HCT116 (cell line): ENCODE data around the gene ADAMTSL2. TPM values are rescaled to one million over a fixed set of nuclear protein-coding genes. Genes with fewer than 3 reads are reported as not detected.

ENCODE experiments used
- ATAC-seq: fragments of 200-7000 bp; cut with Tn5 transposase; 2 replicates; pipeline ENCODE4 v1.9.1; 2020; ENCODE audit warnings: mild to moderate bottlenecking, moderate library complexity
- BruUV-seq: library from RNA; stranded (reverse); fragments of 400-500 nt; replicated peaks from 2 replicates; lab custom pipeline; 2021; lab: Mats Ljungman, UMichigan
- CTCF ChIA-PET: fragments of 300-600 bp; sonication (Branson Sonifier 250); formaldehyde crosslinking; loops from one replicate; lab custom pipeline; 2021; ENCODE audit warnings: antibody characterized with exemption; lab: Charles Lee
- POLR2A ChIA-PET: fragments of 300-600, 350-600 bp; sonication (Branson Sonifier 250); formaldehyde crosslinking; loops from one replicate; lab custom pipeline; 2021; ENCODE audit warnings: antibody characterized with exemption; lab: Charles Lee
- RAD21 ChIA-PET, 2 experiments: fragments of 300-600 bp; sonication (Branson Sonifier 250); formaldehyde crosslinking; loops; one replicate each; lab custom pipeline; 2023; ENCODE audit warnings: low total read pairs in 2 of 2; ENCODE audit not compliant: uncharacterized antibody in 2 of 2, unreplicated experiment in 2 of 2, low non-redundant PET in 1 of 2; lab: Charles Lee
- DNase-seq: peaks from one replicate; pipeline ENCODE4 v3.0.0-alpha.2; 2010; ENCODE audit warnings: low read depth, low spot score
- H2AFZ ChIP-seq: fragments of 200-600 bp; shearing (Covaris generic), sonication (generic); 2 replicates; pipeline ENCODE4 v1.6.1; 2017; ENCODE audit warnings: low read depth, mixed run types, mixed read lengths, antibody characterized with exemption, low read length; ENCODE audit not compliant: poor library complexity, severe bottlenecking
- H3K27ac ChIP-seq: 2 replicates; pipeline ENCODE4 v1.5.1; 2012; ENCODE audit warnings: low read depth, low read length
- H3K27me3 ChIP-seq: fragments of 200-600 bp; sonication (generic); 2 replicates; pipeline ENCODE4 v1.6.1; 2016; ENCODE audit warnings: mixed run types, low read length, mixed read lengths; ENCODE audit not compliant: insufficient read depth
- H3K36me3 ChIP-seq, 2 experiments: fragments of 200-500 bp in 1 of 2; fragments of 200-600 bp in 1 of 2; sonication (Bioruptor generic) in 1 of 2; sonication (generic) in 1 of 2; 2 replicates each; pipeline versions ENCODE4 v1.5.1 to v1.6.1; 2014 to 2016; ENCODE audit warnings: low read length in 2 of 2, inconsistent platforms in 1 of 2, mixed read lengths in 1 of 2, mixed run types in 1 of 2; ENCODE audit not compliant: insufficient read depth in 2 of 2, control insufficient read depth in 1 of 2
- H3K4me1 ChIP-seq, 2 experiments: fragments of 200-600 bp in 1 of 2; sonication (generic) in 1 of 2; 2 replicates each; pipeline versions ENCODE4 v1.5.1 to v1.6.1; 2012 to 2017; ENCODE audit warnings: low read length in 2 of 2, inconsistent platforms in 1 of 2, mild to moderate bottlenecking in 1 of 2, mixed read lengths in 1 of 2, mixed run types in 1 of 2, moderate library complexity in 1 of 2; ENCODE audit not compliant: insufficient read depth in 2 of 2, control insufficient read depth in 1 of 2
- H3K4me2 ChIP-seq: fragments of 200-600 bp; sonication (generic); 2 replicates; pipeline ENCODE4 v1.6.1; 2017; ENCODE audit warnings: mixed run types, low read length, mixed read lengths
- H3K4me3 ChIP-seq, 2 experiments: fragments of 200-600 bp in 1 of 2; sonication (generic) in 1 of 2; replicated peaks in 1 of 2; 2 replicates each; pipeline ENCODE4 v1.5.1; 2011 to 2016; ENCODE audit warnings: low read length in 2 of 2, control low read depth in 1 of 2, low read depth in 1 of 2, mild to moderate bottlenecking in 1 of 2, mixed read lengths in 1 of 2, mixed run types in 1 of 2
- H3K79me2 ChIP-seq: fragments of 200-600 bp; sonication (generic); 2 replicates; pipeline ENCODE4 v1.6.1; 2017; ENCODE audit warnings: mild to moderate bottlenecking, mixed run types, low read length, moderate library complexity, mixed read lengths; ENCODE audit not compliant: insufficient read depth
- H3K9ac ChIP-seq: fragments of 200-600 bp; sonication (generic); 2 replicates; pipeline ENCODE4 v1.6.1; 2016; ENCODE audit warnings: low read length, mixed read lengths
- H3K9me2 ChIP-seq: fragments of 200-600 bp; sonication (generic), shearing (Covaris generic); 2 replicates; pipeline ENCODE4 v1.6.1; 2017; ENCODE audit warnings: mixed run types, mild to moderate bottlenecking, moderate library complexity; ENCODE audit not compliant: insufficient read depth
- H3K9me3 ChIP-seq, 2 experiments: fragments of 200-500 bp in 1 of 2; fragments of 200-600 bp in 1 of 2; sonication (Bioruptor generic) in 1 of 2; sonication (generic) in 1 of 2; 2 replicates each; pipeline ENCODE4 v1.6.1; 2014 to 2017; ENCODE audit warnings: low read length in 2 of 2, mixed read lengths in 2 of 2, inconsistent platforms in 1 of 2, low read depth in 1 of 2, mild to moderate bottlenecking in 1 of 2, mixed run types in 1 of 2, moderate library complexity in 1 of 2; ENCODE audit not compliant: control insufficient read depth in 1 of 2, insufficient read depth in 1 of 2
- H4K20me1 ChIP-seq: fragments of 200-600 bp; sonication (generic), shearing (Covaris generic); 2 replicates; pipeline ENCODE4 v1.6.1; 2017; ENCODE audit warnings: mixed run types, mild to moderate bottlenecking, moderate library complexity; ENCODE audit not compliant: insufficient read depth
- CEBPB ChIP-seq: IDR thresholded peaks from 2 replicates; pipeline ENCODE4 v1.6.1; 2012; ENCODE audit warnings: low read depth
- MAX ChIP-seq: IDR thresholded peaks from 2 replicates; pipeline ENCODE4 v1.6.1; 2012
- RAD21 ChIP-seq: IDR thresholded peaks from 2 replicates; pipeline ENCODE4 v1.6.1; 2012; ENCODE audit warnings: low read depth, mild to moderate bottlenecking
- REST ChIP-seq: IDR thresholded peaks from 2 replicates; pipeline ENCODE4 v1.6.1; 2012; ENCODE audit warnings: low read depth
- SRF ChIP-seq: IDR thresholded peaks from 2 replicates; pipeline ENCODE4 v1.6.1; 2012; ENCODE audit warnings: low read depth
- TCF7L2 ChIP-seq: IDR thresholded peaks from 2 replicates; pipeline ENCODE4 v1.7.0; 2011; ENCODE audit warnings: borderline replicate concordance, inconsistent platforms; ENCODE audit not compliant: insufficient read depth, insufficient read length; ENCODE audit errors: extremely low read depth
- YY1 ChIP-seq: IDR thresholded peaks from 2 replicates; pipeline ENCODE4 v1.6.1; 2011; ENCODE audit warnings: low read length, low read depth, moderate library complexity, mild to moderate bottlenecking; ENCODE audit not compliant: insufficient replicate concordance; ENCODE audit errors: extremely low read depth
- ZBTB33 ChIP-seq: IDR thresholded peaks from 2 replicates; pipeline ENCODE4 v1.6.1; 2011; ENCODE audit warnings: mild to moderate bottlenecking, low read length, moderate library complexity; ENCODE audit not compliant: insufficient replicate concordance; ENCODE audit errors: extremely low read depth
- ZFX ChIP-seq: fragments of 450-650 bp; IDR thresholded peaks from 2 replicates; pipeline ENCODE4 v1.6.1; 2017
- intact Hi-C: fragments of 100-400 bp; cut with micrococcal nuclease; formaldehyde crosslinking; loops from 2 replicates; pipeline ENCODE4 v1.10.0; 2022
- total RNA-seq: library from RNA; stranded (reverse); gene quantifications from one replicate; pipeline ENCODE4 v1.2.1, GENCODE V29; 2021; ENCODE audit not compliant: unreplicated experiment

Gene ADAMTSL2
- total RNA-seq, 1 experiment from 2014 or later, result not detected

- no peak overlapping the region for H3K27ac ChIP-seq
- H3K36me3 ChIP-seq, result no peaks in the 10 kb centered on the region
- no peaks in the 10 kb centered on the region for H4K20me1 ChIP-seq
- H3K9me3 ChIP-seq, result no peaks in the 10 kb centered on the region
- BruUV-seq, result no TSS peak
- H2AFZ ChIP-seq, result no peak overlapping the region
- H3K4me3 ChIP-seq, result no peak overlapping the region
- RAD21 ChIA-PET, result no interaction called here
- ATAC-seq (no peak), DNase-seq (no peak)
- POLR2A ChIA-PET, result no interaction called here
- no peaks in the 10 kb centered on the region for H3K79me2 ChIP-seq
- intact Hi-C loops, result no loop called here
- no peaks in the 10 kb centered on the region for H3K27me3 ChIP-seq
- TF ChIP-seq ZFX, result no peak
- CTCF ChIA-PET, result no interaction called here
- no peak overlapping the region for H3K4me2 ChIP-seq
- H3K9ac ChIP-seq, result no peak overlapping the region
- H3K4me1 ChIP-seq, result no peaks in the 10 kb centered on the region
- no peaks in the 10 kb centered on the region for H3K9me2 ChIP-seq
Observed at GRCh38 chr9:133583111-133583510, 48.6 kb downstream of the ADAMTSL2 start.

GRCh38 chr9:133583586-133583985, 49.1 kb downstream of the ADAMTSL2 start:
- Histone ChIP-seq H3K9me2 (no peaks in the 10 kb centered on the region), H2AFZ (no peak overlapping the region), H3K4me1 (no peaks in the 10 kb centered on the region), H3K27ac (no peak overlapping the region), H3K4me2 (no peak overlapping the region), H3K4me3 (no peak overlapping the region), H3K9me3 (peaks cover 0 to 3% of the 10 kb centered on the region in 2 experiments; a peak in 1 of 4 replicates), H3K9ac (no peak overlapping the region), H4K20me1 (no peaks in the 10 kb centered on the region), H3K27me3 (no peaks in the 10 kb centered on the region), H3K79me2 (no peaks in the 10 kb centered on the region), H3K36me3 (no peaks in the 10 kb centered on the region)
- DNase-seq (no peak), ATAC-seq (no peak)
- no TSS peak for BruUV-seq
- TF ChIP-seq ZFX (no peak), SRF (no peak), REST (no peak), YY1 (no peak), MAX (no peak), ZBTB33 (no peak), CEBPB (no peak), TCF7L2 (no peak), RAD21 (no peak)
- intact Hi-C loops, result no loop called here
- POLR2A ChIA-PET, result no interaction called here
- CTCF ChIA-PET, result no interaction called here
- RAD21 ChIA-PET, result no interaction called here
